Measurements from ENCODE around the gene MAP1LC3B.

Gene MAP1LC3B

GRCh38 chr16:87435372-87436224, 43.5 kb downstream of the MAP1LC3B start:
- Mint-ChIP-seq H3K27ac (peak overlapping the region; percentile 52), H3K4me1 (peaks cover 25% of the 10 kb centered on the region), H3K4me3 (peak overlapping the region; percentile 40), H3K27me3 (no peaks in the 10 kb centered on the region), H3K9me3 (no peaks in the 10 kb centered on the region), H3K36me3 (ENCODE audit: low read depth) (peaks cover 2% of the 10 kb centered on the region)
- DNase-seq, result no peak
- no peak for ATAC-seq

DNA sequence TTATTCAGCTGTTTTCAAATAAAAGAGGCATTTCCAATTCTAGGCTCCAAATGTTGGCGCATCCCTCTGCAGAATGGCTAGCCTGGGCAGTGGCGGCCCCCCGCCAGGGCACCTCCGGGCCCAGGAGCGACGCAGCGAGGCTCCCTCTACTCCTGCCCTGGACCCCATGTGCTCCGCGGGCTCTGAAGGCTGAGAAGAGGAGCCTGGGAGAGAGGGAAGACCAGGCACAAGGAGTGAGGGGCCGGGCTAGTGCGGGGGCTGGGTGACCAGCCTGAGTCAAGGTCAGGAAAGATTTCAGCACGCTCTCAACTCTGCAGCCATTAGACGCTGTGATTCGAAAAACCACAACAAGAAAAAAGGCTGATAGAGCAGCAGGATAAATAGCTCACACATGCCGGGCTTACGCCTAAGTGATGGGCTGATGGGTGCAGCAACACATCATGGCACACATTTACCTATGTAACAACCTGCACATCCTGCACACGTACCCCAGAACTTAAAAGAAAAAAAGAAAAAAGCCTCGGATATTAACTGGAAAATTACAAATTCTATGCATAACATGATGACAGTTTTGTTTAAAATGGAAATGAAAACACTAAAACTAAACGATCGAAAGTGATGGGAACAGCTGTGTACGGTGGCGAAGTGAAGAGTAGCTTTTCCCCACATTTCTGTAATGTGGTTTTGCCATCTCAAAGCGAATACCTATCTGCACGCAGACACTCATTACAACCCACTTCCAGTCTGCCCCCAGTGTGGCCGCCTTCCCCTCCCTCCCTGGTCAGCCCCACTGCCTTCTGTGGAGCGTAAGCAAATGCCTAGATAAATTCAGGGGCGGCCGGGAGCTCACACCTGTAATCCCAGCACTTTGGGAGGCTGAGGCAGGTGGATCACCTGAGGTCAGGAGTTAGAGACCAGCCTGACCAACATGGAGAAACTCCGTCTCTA, 44.4 kb downstream of the MAP1LC3B start:
- Mint-ChIP-seq H3K9me3 (no peaks in the 10 kb centered on the region), H3K27me3 (no peaks in the 10 kb centered on the region), H3K4me3 (peak overlapping the region; percentile 55), H3K36me3 (ENCODE audit: low read depth) (peaks cover 2% of the 10 kb centered on the region), H3K4me1 (peaks cover 25% of the 10 kb centered on the region), H3K27ac (peak overlapping the region; percentile 70)
- DNase-seq (peak; percentile 55), ATAC-seq (peak; percentile 92)

DNA sequence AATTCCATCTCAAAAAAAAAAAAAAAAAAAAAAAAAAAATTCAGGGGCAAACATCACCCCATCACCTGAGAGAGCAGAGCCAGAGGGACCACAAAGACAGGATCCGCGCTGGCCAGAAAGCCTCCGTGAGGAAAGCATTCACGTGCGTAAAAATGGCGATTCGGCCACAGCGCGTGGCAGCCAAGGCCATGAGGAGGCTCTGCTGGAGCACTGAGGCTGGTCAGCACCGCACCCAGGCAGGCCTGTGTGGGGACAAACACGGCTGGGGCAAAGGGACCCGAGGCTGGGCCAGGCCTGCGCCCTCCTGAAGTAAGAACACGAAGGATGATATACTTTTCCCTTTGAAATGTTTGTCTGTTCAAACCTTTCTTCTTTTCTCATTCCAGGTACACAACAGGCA, 45.2 kb downstream of the MAP1LC3B start:
- DNase-seq, result no peak
- no peak overlapping the region for H3K27ac Mint-ChIP-seq
- H3K36me3 Mint-ChIP-seq (ENCODE audit: low read depth), result no peaks in the 10 kb centered on the region
- ATAC-seq, result no peak
- H3K4me3 Mint-ChIP-seq, result no peak overlapping the region
- no peaks in the 10 kb centered on the region for H3K9me3 Mint-ChIP-seq
- H3K4me1 Mint-ChIP-seq, result peaks cover 25% of the 10 kb centered on the region
- no peaks in the 10 kb centered on the region for H3K27me3 Mint-ChIP-seq

DNA sequence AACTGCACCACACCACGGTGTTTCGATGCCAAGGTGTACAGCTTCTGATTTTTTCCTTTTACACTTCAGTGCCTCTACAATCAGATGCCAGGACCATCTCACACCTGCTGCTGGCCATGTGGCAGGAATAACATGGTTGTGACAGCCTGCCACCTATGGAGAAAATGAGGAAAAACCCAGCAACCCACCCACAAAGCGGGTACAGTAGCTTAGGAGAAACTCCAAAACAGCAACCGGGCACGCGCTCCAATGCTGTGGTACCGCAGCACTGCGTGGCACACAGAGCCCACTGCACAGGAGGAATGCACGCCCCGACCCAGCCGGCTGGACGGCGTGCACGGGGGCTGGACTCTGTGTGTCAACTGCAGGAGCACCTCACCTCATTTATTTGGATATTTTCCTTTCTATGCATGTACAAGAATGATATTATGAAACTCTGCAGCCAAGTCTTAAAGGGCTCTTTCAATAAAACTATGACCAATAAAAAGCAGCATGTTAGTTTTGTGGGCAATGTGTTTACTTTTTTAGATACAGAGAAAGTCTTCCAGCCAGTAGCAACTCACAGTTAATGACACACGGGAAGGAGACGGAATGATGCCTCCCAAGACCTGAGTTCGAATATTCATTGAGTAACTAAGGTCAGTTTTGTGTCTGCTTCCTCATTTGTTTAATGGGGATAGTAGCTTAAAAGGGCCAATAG, 45.9 kb downstream of the MAP1LC3B start:
- no peak overlapping the region for H3K27ac Mint-ChIP-seq
- H3K4me1 Mint-ChIP-seq, result peaks cover 25% of the 10 kb centered on the region
- H3K27me3 Mint-ChIP-seq, result no peaks in the 10 kb centered on the region
- no peak for ATAC-seq
- H3K36me3 Mint-ChIP-seq (ENCODE audit: low read depth), result peaks cover 2% of the 10 kb centered on the region
- no peaks in the 10 kb centered on the region for H3K9me3 Mint-ChIP-seq
- no peak overlapping the region for H3K4me3 Mint-ChIP-seq
- no peak for DNase-seq

GRCh38 chr16:87438611-87438985, 46.5 kb downstream of the MAP1LC3B start:
- Mint-ChIP-seq H3K4me1 (peaks cover 25% of the 10 kb centered on the region), H3K9me3 (no peaks in the 10 kb centered on the region)

GRCh38 chr16:87439926-87440325, 47.8 kb downstream of the MAP1LC3B start:
- H3K36me3 Mint-ChIP-seq (ENCODE audit: low read depth), result peaks cover 8% of the 10 kb centered on the region
- H3K4me3 Mint-ChIP-seq, result no peak overlapping the region
- no peaks in the 10 kb centered on the region for H3K27me3 Mint-ChIP-seq
- peaks cover 24% of the 10 kb centered on the region for H3K4me1 Mint-ChIP-seq
- ATAC-seq, result no peak
- no peaks in the 10 kb centered on the region for H3K9me3 Mint-ChIP-seq
- no peak for DNase-seq
- H3K27ac Mint-ChIP-seq, result no peak overlapping the region

More at GRCh38 chr16:87438611-87438985, 46.5 kb downstream of the MAP1LC3B start:
- ATAC-seq, result no peak
- Mint-ChIP-seq H3K36me3 (ENCODE audit: low read depth) (peaks cover 2% of the 10 kb centered on the region), H3K27ac (no peak overlapping the region), H3K4me3 (no peak overlapping the region), H3K27me3 (no peaks in the 10 kb centered on the region)
- DNase-seq, result no peak

- no peak for ATAC-seq
- no peak overlapping the region for H3K27ac Mint-ChIP-seq
- H3K36me3 Mint-ChIP-seq (ENCODE audit: low read depth), result peaks cover 15% of the 10 kb centered on the region
- H3K9me3 Mint-ChIP-seq, result no peaks in the 10 kb centered on the region
- no peak for DNase-seq
- H3K27me3 Mint-ChIP-seq, result no peaks in the 10 kb centered on the region
- no peak overlapping the region for H3K4me3 Mint-ChIP-seq
- peaks cover 3% of the 10 kb centered on the region for H3K4me1 Mint-ChIP-seq
Measured at GRCh38 chr16:87441886-87442580, 49.9 kb downstream of the MAP1LC3B start.

GRCh38 chr16:87442581-87442966, 50.4 kb downstream of the MAP1LC3B start:
- H3K4me3 Mint-ChIP-seq, result no peak overlapping the region
- H3K4me1 Mint-ChIP-seq, result peaks cover under 1% of the 10 kb centered on the region
- ATAC-seq, result no peak

DNA sequence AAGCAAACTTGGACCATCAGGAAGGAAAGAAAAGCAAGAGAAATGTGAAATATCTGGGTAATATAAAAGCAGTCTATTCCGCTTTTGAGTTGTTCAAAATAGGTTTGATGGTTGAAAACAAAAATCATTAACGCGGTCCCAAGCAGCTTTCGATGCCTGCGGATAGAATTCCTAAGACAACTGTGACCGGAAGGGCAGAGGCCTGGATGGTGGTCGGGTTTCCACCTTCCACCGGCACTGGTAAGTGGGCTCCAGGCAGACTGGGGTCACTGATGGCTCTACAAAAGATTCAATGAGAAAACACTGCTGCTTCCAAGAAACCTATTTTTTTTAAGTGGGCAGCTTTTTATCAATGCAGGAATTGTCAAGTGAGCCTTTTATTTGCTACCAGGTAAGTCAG, 50.9 kb downstream of the MAP1LC3B start:
- Mint-ChIP-seq H3K27ac (no peak overlapping the region), H3K4me3 (no peak overlapping the region), H3K36me3 (ENCODE audit: low read depth) (peaks cover 15% of the 10 kb centered on the region), H3K27me3 (no peaks in the 10 kb centered on the region), H3K9me3 (no peaks in the 10 kb centered on the region), H3K4me1 (no peaks in the 10 kb centered on the region)
- DNase-seq (no peak), ATAC-seq (no peak)

More at GRCh38 chr16:87442581-87442966, 50.4 kb downstream of the MAP1LC3B start:
- DNase-seq, result no peak
- peaks cover 15% of the 10 kb centered on the region for H3K36me3 Mint-ChIP-seq (ENCODE audit: low read depth)
- H3K9me3 Mint-ChIP-seq, result no peaks in the 10 kb centered on the region
- no peak overlapping the region for H3K27ac Mint-ChIP-seq
- no peaks in the 10 kb centered on the region for H3K27me3 Mint-ChIP-seq

DNA sequence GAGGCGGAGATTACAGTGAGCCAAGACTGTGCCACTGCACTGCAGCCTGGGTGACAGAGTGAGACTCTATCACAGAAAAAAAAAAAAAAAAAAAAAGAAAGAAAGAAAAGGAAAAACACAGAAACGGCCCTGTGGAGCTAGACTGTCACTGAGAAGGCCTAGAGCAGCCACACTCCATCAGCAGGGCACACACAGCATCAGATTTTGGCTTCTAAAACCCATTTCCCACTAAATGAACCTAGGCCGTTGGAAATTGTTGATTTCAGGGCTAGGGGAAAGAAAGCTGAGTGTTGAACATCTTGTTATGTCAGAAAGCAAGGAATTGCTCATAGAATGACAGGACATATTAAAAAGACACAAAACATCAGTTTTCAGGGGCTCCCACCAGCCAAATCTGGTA, 51.8 kb downstream of the MAP1LC3B start:
- DNase-seq, result no peak
- H3K36me3 Mint-ChIP-seq (ENCODE audit: low read depth), result peaks cover 22% of the 10 kb centered on the region
- no peaks in the 10 kb centered on the region for H3K27me3 Mint-ChIP-seq
- H3K4me1 Mint-ChIP-seq, result no peaks in the 10 kb centered on the region
- no peak overlapping the region for H3K4me3 Mint-ChIP-seq
- H3K27ac Mint-ChIP-seq, result no peak overlapping the region
- ATAC-seq, result no peak
- no peaks in the 10 kb centered on the region for H3K9me3 Mint-ChIP-seq

DNA sequence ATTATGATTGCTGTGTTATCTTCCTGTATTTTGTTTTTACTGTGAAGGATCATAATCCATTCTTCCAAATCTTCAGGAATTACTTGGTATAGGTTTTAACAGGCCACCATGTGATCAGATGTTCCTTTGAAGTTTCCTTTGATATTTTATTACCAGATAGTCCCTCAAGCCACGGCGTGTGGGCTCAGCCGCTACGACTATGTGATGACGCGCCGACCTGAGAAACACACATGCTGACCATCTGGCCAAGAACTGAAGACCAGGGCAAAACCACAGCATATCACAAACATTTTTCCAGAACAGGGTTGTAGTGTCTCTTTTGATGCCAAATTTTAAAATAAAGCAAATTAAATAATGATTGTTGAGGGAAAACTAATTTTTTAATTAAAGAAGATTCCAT, 53.4 kb downstream of the MAP1LC3B start:
- Mint-ChIP-seq H3K9me3 (no peaks in the 10 kb centered on the region), H3K4me1 (no peaks in the 10 kb centered on the region), H3K4me3 (no peak overlapping the region), H3K36me3 (ENCODE audit: low read depth) (peaks cover 24% of the 10 kb centered on the region), H3K27me3 (no peaks in the 10 kb centered on the region), H3K27ac (no peak overlapping the region)
- DNase-seq (no peak), ATAC-seq (no peak)

DNA sequence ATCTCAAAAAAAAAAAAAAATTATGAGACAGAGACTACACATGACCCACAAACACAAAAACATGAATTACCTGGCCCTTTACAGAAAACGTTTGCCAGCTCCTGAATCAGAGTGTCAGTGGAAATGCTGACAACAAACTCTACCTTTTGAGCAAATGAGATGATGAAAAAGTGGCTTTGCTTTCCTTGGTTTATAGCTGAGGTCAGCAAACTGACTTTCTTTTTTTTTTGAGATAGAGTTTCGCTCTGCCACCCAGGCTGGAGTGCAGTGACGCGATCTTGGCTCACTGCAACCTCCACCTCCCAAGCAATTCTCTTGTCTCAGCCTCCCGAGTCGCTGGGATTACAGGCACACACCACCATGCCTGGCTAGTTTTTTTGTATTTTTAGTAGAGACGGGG, 54.3 kb downstream of the MAP1LC3B start:
- H3K27me3 Mint-ChIP-seq, result no peaks in the 10 kb centered on the region
- H3K4me3 Mint-ChIP-seq, result no peak overlapping the region
- H3K27ac Mint-ChIP-seq, result no peak overlapping the region
- no peaks in the 10 kb centered on the region for H3K4me1 Mint-ChIP-seq
- H3K9me3 Mint-ChIP-seq, result no peaks in the 10 kb centered on the region
- H3K36me3 Mint-ChIP-seq (ENCODE audit: low read depth), result peaks cover 24% of the 10 kb centered on the region
- DNase-seq (no peak), ATAC-seq (no peak)

GRCh38 chr16:87447323-87447722, 55.2 kb downstream of the MAP1LC3B start:
- no peak overlapping the region for H3K27ac Mint-ChIP-seq
- H3K36me3 Mint-ChIP-seq (ENCODE audit: low read depth), result peaks cover 26% of the 10 kb centered on the region
- no peaks in the 10 kb centered on the region for H3K4me1 Mint-ChIP-seq
- H3K4me3 Mint-ChIP-seq, result no peak overlapping the region
- H3K27me3 Mint-ChIP-seq, result no peaks in the 10 kb centered on the region
- H3K9me3 Mint-ChIP-seq, result no peaks in the 10 kb centered on the region
- DNase-seq (no peak), ATAC-seq (no peak)

GRCh38 chr16:87448866-87449265, 56.7 kb downstream of the MAP1LC3B start:
- Mint-ChIP-seq H3K4me1 (no peaks in the 10 kb centered on the region), H3K27me3 (no peaks in the 10 kb centered on the region), H3K27ac (no peak overlapping the region), H3K9me3 (no peaks in the 10 kb centered on the region), H3K4me3 (no peak overlapping the region), H3K36me3 (ENCODE audit: low read depth) (peaks cover 25% of the 10 kb centered on the region)
- ATAC-seq (no peak), DNase-seq (no peak)
